Activated CD4-positive, alpha-beta T cell treated with anti-CD3 and anti-CD28 coated beads, Interleukin-2, amount 50 U/mL, for 48 hours (primary cell): Measurements from ENCODE around the gene TMEM119.
"Not testable (repeated sequence)": the region's sequence is repeated elsewhere in the genome, so short reads cannot be mapped to it uniquely, and the experiment has no call there.

Experiments used
- DNase-seq, 2 experiments: peaks; one replicate each; pipeline ENCODE4 v3.0.0-alpha.2; 2020

The TMEM119 gene

GRCh38 chr12:108598553-108599250, 818 bp upstream of the TMEM119 start:
- DNase-seq, result no peak

DNA sequence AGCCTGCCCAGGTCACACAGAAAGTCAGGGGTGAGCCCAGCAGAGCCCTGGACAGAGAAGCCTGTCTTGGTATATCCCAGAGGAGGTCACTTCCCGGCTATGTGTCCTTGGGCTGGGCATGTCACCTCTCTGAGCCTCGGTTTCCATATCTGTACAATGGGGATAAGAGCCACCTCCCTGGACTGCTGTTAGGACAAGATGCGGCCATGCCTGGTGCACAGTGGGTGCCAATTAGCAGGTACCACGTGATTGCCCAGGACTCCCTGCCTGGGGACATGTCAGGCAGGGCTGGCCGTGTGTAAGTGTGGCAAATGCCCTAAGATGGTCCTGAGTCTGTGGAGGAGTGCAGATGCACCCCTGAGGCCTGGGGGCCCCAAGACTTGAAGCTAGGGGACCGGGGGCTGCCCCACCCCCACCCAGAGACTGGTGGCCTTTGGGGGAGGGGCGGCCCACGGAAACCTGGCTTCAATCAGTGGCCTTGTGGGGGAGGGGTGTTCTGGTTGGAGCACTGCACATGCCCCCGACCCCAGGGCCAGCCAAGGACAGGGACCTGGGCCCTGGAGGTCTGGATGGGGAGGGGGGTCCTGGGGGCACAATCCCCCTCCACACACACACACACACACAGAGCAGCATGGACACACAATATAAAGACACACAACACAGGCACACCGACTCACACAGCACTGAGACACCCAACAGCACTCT, 878 bp downstream of the TMEM119 start:
- no peak for DNase-seq

DNA sequence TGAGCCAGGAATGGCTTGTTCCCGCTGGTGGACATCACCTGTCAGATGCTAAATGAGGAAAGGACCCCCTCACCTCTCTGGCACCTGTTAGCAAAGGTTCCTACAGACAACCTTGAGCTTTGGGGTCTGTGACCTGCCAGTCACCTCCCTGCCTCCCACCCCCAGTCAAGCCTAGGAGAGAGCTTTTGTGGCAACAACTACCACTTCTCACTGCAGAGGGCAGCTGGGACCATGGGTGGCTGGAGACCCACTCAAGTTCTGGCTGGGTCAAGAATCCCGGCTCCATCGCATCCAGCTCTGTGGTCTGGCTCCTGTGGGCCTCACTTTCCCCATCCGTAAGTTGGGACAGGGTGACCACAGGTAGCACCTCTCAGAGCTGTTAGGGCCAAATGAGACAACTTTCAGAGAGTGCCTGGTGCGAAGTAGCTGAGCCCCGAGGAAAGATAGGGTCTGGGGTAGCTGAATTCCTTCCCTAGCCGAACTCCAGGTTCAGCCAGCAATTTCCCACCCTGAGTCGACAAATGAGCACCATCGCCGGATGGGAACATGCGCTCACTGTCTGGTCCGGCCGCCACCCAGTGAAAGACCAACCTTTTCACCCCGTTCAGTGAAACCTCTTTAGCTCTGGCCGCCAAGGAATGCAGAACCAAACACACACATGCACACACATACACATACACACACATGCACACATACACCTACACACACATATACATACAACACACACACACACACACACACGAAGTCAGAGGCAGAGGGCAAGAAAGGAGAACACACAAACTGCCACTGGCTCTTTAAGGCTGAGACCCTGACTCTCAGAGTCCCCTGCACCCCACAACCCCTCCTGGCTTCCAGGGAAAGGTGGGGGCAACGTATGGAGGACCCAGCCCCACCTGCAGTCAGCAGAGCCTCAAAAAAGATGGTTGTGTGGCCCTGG, 1.9 kb downstream of the TMEM119 start:
- DNase-seq, result no peak

GRCh38 chr12:108594960-108595710, 2.7 kb downstream of the TMEM119 start:
- no peak for DNase-seq

DNA sequence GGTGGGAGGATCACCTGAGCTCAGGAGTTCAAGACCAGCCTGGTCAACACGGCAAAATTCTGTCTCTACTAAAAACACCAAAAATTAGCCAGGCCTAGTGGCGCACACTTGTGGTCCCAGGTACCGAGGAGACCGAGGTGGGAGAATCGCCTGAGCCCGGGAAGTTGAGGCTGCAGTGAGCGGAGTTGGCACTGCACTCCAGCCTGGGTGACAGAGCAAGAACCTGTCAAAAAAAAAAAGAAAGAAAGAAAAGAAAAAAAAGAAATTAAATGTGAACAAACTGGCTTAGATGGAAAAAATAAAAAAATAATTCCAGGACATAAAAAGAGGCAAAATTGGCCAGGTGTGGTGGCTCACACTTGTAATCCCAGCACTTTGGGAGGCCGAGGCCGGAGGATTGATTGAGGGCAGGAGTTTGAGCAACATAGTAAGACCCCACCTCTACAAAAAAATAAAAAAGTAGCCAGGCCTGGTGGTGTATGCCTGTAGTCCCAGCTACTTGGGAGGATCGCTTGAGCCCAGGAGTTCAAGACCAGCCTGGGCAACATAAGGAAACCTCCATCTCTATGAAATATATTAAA, 3.5 kb downstream of the TMEM119 start:
- DNase-seq, result no peak

DNA sequence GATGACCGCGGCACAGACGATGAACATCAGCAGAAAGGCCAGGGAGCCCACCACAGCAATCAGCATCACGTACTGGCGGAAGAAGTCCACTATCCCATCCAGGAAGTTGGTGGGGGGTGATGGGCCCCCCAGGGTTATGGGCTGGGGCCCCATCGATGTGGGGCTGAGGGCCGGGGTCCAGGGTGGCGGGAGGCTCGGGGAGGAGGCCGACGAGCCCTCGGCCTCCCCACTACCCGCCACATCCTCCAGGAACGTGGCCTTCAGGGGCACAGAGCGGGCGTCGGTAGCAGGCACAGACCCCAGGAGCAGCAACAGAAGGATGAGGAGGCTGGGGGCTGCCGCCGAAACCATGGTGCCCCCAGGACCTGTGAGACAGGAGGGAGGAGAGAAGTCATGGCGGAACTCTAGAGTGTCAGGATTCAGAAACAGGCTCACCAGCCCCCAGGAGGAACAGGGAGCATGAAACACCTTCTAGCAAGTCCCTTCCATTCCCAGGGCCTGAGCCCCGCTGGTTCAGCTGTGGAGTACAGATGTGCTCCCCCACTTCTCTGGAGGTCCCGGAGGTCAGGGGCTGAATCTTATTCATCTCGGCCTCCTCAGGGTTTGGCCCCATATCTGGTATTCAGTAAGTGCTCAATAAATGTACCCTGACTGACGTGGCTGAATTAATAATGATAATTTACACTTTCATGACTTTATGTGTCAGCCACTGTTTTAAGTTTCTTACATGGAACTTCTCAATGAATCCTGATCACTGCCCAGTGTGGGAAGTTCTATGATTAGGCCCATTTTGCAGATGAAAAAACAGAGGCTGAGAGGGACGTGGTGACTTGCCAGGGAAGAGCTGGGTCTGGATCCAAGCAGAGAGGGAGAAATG, 5.6 kb downstream of the TMEM119 start:
- DNase-seq, result no peak

GRCh38 chr12:108591267-108591980, 6.5 kb downstream of the TMEM119 start:
- DNase-seq, result no peak

DNA sequence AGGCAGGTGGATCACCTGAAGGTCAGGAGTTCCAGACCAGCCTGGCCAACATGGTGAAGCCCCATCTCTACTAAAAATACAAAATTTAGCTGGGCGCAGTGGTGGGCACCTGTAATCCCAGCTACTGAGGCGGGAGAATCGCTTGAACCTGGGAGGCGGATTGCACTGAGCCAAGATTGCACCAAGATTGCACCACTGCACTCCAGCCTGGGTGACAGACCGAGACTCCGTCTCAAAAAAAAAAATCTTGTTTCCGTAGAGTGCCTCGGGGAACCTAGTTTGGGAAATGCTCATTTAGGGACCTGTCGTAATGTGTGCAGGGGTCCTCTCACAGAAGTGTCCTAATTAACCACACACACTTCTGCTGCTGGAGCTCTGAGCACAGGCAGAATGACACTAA, 7.4 kb downstream of the TMEM119 start:
- DNase-seq, result not testable (repeated sequence)

- no peak for DNase-seq
Observed at GRCh38 chr12:108589840-108590229, 8.0 kb downstream of the TMEM119 start.

- no peak for DNase-seq
Observed at GRCh38 chr12:108589028-108589839, 8.7 kb downstream of the TMEM119 start.

GRCh38 chr12:108587826-108588225, 10.1 kb downstream of the TMEM119 start:
- no peak for DNase-seq

DNA sequence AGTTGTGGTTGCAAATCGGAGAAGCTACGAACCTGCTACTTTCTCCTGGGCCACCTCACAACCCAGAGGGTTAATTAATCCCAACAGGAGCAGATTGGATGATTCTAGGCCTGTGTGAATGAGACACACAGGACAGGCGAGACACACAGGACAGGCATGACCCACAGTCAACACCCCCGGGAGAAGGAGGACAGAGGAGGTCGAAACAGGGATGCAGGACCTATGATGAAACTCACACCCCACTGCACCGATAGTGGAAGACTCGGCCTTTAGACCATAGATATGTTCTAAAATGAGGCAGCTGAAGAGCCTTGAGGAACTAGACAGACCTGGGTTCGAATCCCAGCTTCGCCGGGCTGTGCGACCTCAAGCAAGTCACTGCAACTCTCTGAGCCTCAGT, 11.6 kb downstream of the TMEM119 start:
- DNase-seq, result no peak

- DNase-seq, result no peak
Observed at GRCh38 chr12:108585864-108586263, 12.0 kb downstream of the TMEM119 start.

DNA sequence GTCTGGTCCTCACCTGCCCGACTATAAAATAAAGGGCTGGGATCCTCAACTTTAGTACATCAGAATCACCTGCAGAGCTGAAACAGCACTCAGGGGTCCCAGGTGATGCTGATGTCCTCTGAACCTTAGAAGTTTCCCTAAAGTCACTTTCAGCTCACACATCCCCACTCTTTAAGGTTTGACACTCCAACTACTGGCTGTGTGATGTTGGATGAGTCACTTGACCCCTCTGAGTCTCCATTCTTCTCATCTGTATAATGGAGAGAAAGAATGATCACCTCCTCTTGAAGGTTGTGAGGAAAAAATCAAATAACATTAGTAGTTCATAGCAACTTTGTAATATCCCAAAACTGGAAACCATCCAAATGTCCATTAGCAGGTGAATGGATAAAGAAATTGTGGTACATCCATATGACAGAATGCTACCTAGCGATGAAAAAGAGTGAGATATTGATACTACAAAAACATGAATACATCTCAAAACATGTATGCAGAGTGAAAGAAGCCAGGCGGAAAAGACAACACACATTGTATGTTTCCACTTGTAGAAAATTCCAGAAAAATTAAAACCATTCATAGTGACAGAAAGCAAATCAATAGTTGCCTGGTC, 13.3 kb downstream of the TMEM119 start:
- DNase-seq, result no peak

GRCh38 chr12:108583991-108584390, 13.9 kb downstream of the TMEM119 start:
- no peak for DNase-seq

- DNase-seq, result no peak
Observed at GRCh38 chr12:108582978-108583770, 14.7 kb downstream of the TMEM119 start.

DNA sequence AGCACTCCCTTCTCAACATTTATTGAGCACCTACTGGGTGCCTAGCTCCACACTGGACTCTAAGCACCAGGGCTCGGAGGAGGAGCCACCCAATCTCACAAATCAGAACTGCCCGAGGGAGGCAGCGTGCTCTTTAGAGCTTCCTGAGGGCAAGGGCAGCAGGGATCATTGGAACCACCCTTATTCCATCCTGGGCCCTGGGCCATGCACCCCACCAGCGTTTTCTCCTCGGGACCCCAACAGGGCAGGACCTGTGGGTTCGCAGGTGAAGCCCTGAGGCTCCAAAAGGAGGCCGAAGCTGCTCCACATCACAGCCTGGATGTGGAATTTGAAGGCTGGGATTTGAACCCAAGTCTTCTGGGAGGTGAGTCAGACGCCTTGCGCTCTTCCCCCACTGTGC, 15.4 kb downstream of the TMEM119 start:
- no peak for DNase-seq
